ENCODE measurements around the gene AATK.

DNA sequence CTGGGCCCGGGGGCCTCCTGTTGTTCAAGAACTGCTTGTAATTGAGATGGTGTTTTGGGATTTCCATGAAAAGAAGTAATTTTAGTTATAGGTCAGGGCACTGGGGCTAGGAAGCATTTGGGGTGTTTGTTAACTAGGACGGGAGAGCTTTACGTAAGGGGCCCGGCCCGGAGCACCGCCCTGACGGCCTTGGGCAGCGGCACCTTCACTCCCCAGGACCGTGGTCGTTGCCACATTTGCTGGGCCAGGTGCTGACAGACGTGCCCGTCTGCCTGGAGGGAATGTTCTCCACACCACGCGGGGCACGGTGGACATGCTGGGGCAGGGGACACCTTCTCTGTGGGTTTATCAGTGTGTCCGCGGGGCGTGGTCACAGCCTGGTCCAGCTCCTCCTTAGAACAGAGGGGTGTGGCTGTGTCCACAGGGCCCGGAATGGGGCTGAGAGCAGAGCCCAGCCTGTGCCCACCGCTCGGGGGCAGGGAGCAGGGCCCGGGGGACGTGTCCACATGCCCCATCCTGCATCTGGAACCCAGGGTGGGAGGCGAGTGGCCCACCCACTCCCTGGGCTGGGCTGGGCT, 73.4 kb downstream of the AATK start:
- TF ChIP-seq RUNX3 (IDR thresholded peaks at IDR 0.05; ENCODE audit: low read length) (no peak), TCF12 (IDR thresholded peaks at IDR 0.05; ENCODE audit: low read depth, low read length) (no peak), EZH2 (IDR thresholded peaks at IDR 0.05; ENCODE audit: borderline replicate concordance, control insufficient read depth, low read depth, low read length) (no peak), CREB1 (IDR thresholded peaks at IDR 0.05; ENCODE audit: low read depth) (no peak), CREM (IDR thresholded peaks at IDR 0.05; ENCODE audit: low read depth) (no peak), EP300 (IDR thresholded peaks at IDR 0.05; ENCODE audit: borderline replicate concordance in 1 of 2, control insufficient read depth in 1 of 2, low read depth in 2 of 2, low read length in 2 of 2) (no peak), MXI1 (IDR thresholded peaks at IDR 0.05; ENCODE audit: low read depth, low read length) (no peak)
- TF ChIP-seq, protein P1, sequence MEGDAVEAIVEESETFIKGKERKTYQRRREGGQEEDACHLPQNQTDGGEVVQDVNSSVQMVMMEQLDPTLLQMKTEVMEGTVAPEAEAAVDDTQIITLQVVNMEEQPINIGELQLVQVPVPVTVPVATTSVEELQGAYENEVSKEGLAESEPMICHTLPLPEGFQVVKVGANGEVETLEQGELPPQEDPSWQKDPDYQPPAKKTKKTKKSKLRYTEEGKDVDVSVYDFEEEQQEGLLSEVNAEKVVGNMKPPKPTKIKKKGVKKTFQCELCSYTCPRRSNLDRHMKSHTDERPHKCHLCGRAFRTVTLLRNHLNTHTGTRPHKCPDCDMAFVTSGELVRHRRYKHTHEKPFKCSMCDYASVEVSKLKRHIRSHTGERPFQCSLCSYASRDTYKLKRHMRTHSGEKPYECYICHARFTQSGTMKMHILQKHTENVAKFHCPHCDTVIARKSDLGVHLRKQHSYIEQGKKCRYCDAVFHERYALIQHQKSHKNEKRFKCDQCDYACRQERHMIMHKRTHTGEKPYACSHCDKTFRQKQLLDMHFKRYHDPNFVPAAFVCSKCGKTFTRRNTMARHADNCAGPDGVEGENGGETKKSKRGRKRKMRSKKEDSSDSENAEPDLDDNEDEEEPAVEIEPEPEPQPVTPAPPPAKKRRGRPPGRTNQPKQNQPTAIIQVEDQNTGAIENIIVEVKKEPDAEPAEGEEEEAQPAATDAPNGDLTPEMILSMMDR (IDR thresholded peaks at IDR 0.05 in 2 of 3, conservative IDR thresholded peaks at IDR 0.05 in 1 of 3; ENCODE audit: control insufficient read depth in 2 of 3, extremely low read depth in 1 of 3, insufficient read depth in 1 of 3, low read depth in 3 of 3, low read length in 3 of 3) = no peak
- TF ChIP-seq, protein P2, sequence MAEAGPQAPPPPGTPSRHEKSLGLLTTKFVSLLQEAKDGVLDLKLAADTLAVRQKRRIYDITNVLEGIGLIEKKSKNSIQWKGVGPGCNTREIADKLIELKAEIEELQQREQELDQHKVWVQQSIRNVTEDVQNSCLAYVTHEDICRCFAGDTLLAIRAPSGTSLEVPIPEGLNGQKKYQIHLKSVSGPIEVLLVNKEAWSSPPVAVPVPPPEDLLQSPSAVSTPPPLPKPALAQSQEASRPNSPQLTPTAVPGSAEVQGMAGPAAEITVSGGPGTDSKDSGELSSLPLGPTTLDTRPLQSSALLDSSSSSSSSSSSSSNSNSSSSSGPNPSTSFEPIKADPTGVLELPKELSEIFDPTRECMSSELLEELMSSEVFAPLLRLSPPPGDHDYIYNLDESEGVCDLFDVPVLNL (IDR thresholded peaks at IDR 0.05; ENCODE audit: low read depth, low read length) = no peak

Data from GM12878 (cell line).